ENCODE measurements around the gene NUDT8. TPM values are rescaled to one million over a fixed set of nuclear protein-coding genes. Genes with fewer than 3 reads are reported as not detected.
A peak's percentile ranks its signal among the peaks of the same experiment; 100 is the strongest.
"Not testable (repeated sequence)": the region's sequence is repeated elsewhere in the genome, so short reads cannot be mapped to it uniquely, and the experiment has no call there.

The NUDT8 gene
- total RNA-seq, 1 experiment from 2014 or later = 18.1 TPM

- no peaks in the 10 kb centered on the region for H3K4me1 Mint-ChIP-seq (ENCODE audit: low read depth, unreplicated experiment)
- Histone ChIP-seq H3K4me1 (no peaks in the 10 kb centered on the region), H3K9me3 (no peaks in the 10 kb centered on the region), H3K27me3 (replicated peaks; ENCODE audit: control insufficient read depth, insufficient read depth, low read length) (no peaks in the 10 kb centered on the region), H3K36me3 (ENCODE audit: control insufficient read depth, insufficient read depth, low read length) (no peaks in the 10 kb centered on the region), H3K4me3 (ENCODE audit: low read depth, low read length) (no peak overlapping the region)
- POLR2A ChIA-PET = no interaction called here
- H3K4me3 Mint-ChIP-seq (ENCODE audit: unreplicated experiment) = no peak overlapping the region
- peaks cover 4% of the 10 kb centered on the region for H3K36me3 Mint-ChIP-seq (ENCODE audit: insufficient read depth, unreplicated experiment)
- no TSS peak for BruUV-seq (replicated peaks)
- CTCF ChIA-PET = interaction anchor here (2.2 kb wide), 1 partner anchor 34 kb away, joined by 10 read pairs; the partner anchor contains the start of gene NUDT8
- H3K9me3 Mint-ChIP-seq (ENCODE audit: unreplicated experiment) = no peaks in the 10 kb centered on the region
- DNase-seq = peak in 1 of 2 experiments; percentile 38
- no peak overlapping the region for H3K27ac Mint-ChIP-seq (ENCODE audit: unreplicated experiment)
- H3K27me3 Mint-ChIP-seq (ENCODE audit: insufficient read depth, unreplicated experiment) = no peaks in the 10 kb centered on the region
- no peak for TF ChIP-seq CTCF (IDR thresholded peaks at IDR 0.05; ENCODE audit: insufficient read depth in 1 of 2, low read depth in 1 of 2, low read length in 1 of 2, severe bottlenecking in 1 of 2, unreplicated experiment in 1 of 2)
- intact Hi-C loops (cut with micrococcal nuclease; ENCODE audit: unreplicated experiment) = no loop called here
Observed at GRCh38 chr11:67663532-67664212, 33.9 kb upstream of the NUDT8 start.

DNA sequence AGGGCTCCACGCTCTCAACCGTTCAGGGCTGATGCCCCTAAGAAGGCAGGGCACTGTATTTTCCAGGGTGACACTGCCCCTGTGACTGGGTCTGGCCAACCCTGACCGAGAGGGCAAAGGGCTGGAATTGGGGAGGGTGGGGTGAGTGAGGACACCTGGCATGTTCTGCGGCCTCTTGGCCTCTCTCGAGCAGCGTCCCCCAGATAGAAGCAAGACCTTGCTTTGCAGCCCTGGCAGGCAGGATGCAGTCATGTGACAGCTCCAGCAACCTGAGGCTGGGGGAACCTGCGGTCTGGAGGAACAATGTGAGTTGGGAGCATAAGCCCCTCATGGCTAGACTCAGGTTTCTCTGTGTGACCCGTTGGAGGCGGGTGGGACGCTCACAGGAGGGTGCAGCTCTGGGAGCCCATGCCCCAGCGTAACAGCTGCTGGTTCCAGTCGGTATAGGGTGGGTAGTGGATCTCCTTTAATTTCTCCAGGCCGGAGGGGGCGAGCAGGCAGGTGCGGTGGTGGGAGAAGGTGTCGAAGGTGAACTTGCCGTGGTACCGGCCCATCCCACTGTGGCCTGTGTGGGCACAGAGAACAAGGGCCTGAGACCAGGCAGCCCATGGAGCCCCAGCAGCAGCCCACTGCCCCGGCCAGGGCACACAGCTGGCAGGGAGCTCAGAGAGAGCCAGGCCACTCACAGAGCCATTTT lies 33.2 kb upstream of the NUDT8 start:
- POLR2A ChIA-PET = no interaction called here
- no TSS peak for BruUV-seq (replicated peaks)
- no peaks in the 10 kb centered on the region for H3K4me1 Mint-ChIP-seq (ENCODE audit: low read depth, unreplicated experiment)
- Histone ChIP-seq H3K4me3 (ENCODE audit: low read depth, low read length) (no peak overlapping the region), H3K4me1 (no peaks in the 10 kb centered on the region), H3K27me3 (replicated peaks; ENCODE audit: control insufficient read depth, insufficient read depth, low read length) (no peaks in the 10 kb centered on the region), H3K36me3 (ENCODE audit: control insufficient read depth, insufficient read depth, low read length) (no peaks in the 10 kb centered on the region), H3K9me3 (no peaks in the 10 kb centered on the region)
- no peak overlapping the region for H3K4me3 Mint-ChIP-seq (ENCODE audit: unreplicated experiment)
- TF ChIP-seq CTCF (IDR thresholded peaks at IDR 0.05; ENCODE audit: insufficient read depth in 1 of 2, low read depth in 1 of 2, low read length in 1 of 2, severe bottlenecking in 1 of 2, unreplicated experiment in 1 of 2) = no peak
- CTCF ChIA-PET = interaction anchor here (1.1 to 2.2 kb wide), 2 partner anchors 17 to 33 kb away, joined by 3 to 10 read pairs; partner anchors contain the start of gene NUDT8
- no peak overlapping the region for H3K27ac Mint-ChIP-seq (ENCODE audit: unreplicated experiment)
- H3K9me3 Mint-ChIP-seq (ENCODE audit: unreplicated experiment) = no peaks in the 10 kb centered on the region
- intact Hi-C loops (cut with micrococcal nuclease; ENCODE audit: unreplicated experiment) = no loop called here
- peaks cover 4% of the 10 kb centered on the region for H3K36me3 Mint-ChIP-seq (ENCODE audit: insufficient read depth, unreplicated experiment)
- H3K27me3 Mint-ChIP-seq (ENCODE audit: insufficient read depth, unreplicated experiment) = no peaks in the 10 kb centered on the region
- peak in 1 of 2 experiments; percentile 41 for DNase-seq

GRCh38 chr11:67662142-67662834 lies 32.6 kb upstream of the NUDT8 start:
- intact Hi-C loops (cut with micrococcal nuclease; ENCODE audit: unreplicated experiment) = no loop called here
- ChIA-PET POLR2A (no interaction called here), CTCF (interaction anchor here (1.1 to 2.2 kb wide), 2 partner anchors 16 to 32 kb away, joined by 3 to 10 read pairs; partner anchors contain the start of gene NUDT8)
- H3K27ac Mint-ChIP-seq (ENCODE audit: unreplicated experiment) = no peak overlapping the region
- no peak for DNase-seq
- no peaks in the 10 kb centered on the region for H3K27me3 Mint-ChIP-seq (ENCODE audit: insufficient read depth, unreplicated experiment)
- H3K4me1 Mint-ChIP-seq (ENCODE audit: low read depth, unreplicated experiment) = no peaks in the 10 kb centered on the region
- no peak for TF ChIP-seq CTCF (IDR thresholded peaks at IDR 0.05; ENCODE audit: insufficient read depth in 1 of 2, low read depth in 1 of 2, low read length in 1 of 2, severe bottlenecking in 1 of 2, unreplicated experiment in 1 of 2)
- no peaks in the 10 kb centered on the region for H3K36me3 ChIP-seq (ENCODE audit: control insufficient read depth, insufficient read depth, low read length)
- H3K27me3 ChIP-seq (replicated peaks; ENCODE audit: control insufficient read depth, insufficient read depth, low read length) = no peaks in the 10 kb centered on the region
- no peaks in the 10 kb centered on the region for H3K9me3 Mint-ChIP-seq (ENCODE audit: unreplicated experiment)
- H3K4me1 ChIP-seq = no peaks in the 10 kb centered on the region
- no peak overlapping the region for H3K4me3 Mint-ChIP-seq (ENCODE audit: unreplicated experiment)
- peaks cover 4% of the 10 kb centered on the region for H3K36me3 Mint-ChIP-seq (ENCODE audit: insufficient read depth, unreplicated experiment)
- BruUV-seq (replicated peaks) = no TSS peak
- H3K4me3 ChIP-seq (ENCODE audit: low read depth, low read length) = no peak overlapping the region
- peaks cover 3% of the 10 kb centered on the region for H3K9me3 ChIP-seq

DNA sequence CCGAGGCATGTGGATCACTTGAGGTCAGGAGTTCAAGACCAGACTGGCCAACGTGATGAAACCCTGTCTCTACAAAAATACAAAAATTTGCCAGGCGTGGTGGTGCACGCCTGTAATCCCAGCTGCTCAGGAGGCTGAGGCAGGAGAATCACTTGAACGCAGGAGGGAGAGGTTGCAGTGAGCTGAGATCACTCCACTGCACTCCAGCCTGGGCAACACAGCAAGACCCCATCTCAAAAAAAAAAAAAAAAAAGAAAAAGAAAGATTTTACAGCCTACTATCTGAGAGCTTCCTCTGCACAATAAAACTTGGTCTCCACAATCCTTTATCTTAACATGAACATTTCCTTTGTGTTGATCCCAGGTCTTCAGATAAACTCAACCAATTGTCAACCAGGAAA lies 31.0 kb upstream of the NUDT8 start:
- H3K9me3 Mint-ChIP-seq (ENCODE audit: unreplicated experiment); H3K27me3 ChIP-seq (replicated peaks; ENCODE audit: control insufficient read depth, insufficient read depth, low read length); H3K36me3 Mint-ChIP-seq (ENCODE audit: insufficient read depth, unreplicated experiment); H3K4me3 ChIP-seq (ENCODE audit: low read depth, low read length); H3K27me3 Mint-ChIP-seq (ENCODE audit: insufficient read depth, unreplicated experiment); H3K4me1 ChIP-seq; H3K4me1 Mint-ChIP-seq (ENCODE audit: low read depth, unreplicated experiment); BruUV-seq (replicated peaks); H3K27ac Mint-ChIP-seq (ENCODE audit: unreplicated experiment); H3K36me3 ChIP-seq (ENCODE audit: control insufficient read depth, insufficient read depth, low read length); intact Hi-C loops (cut with micrococcal nuclease; ENCODE audit: unreplicated experiment); DNase-seq; POLR2A ChIA-PET; H3K4me3 Mint-ChIP-seq (ENCODE audit: unreplicated experiment): not testable (repeated sequence)
- peaks cover 18% of the 10 kb centered on the region for H3K9me3 ChIP-seq
- CTCF ChIA-PET = interaction anchor here (3.4 kb wide), 1 partner anchor 31 kb away, joined by 51 read pairs; the partner anchor contains the start of gene NUDT8
